GM23338 (cell line): Measurements from ENCODE around the gene AMFR. TPM values are rescaled to one million over a fixed set of nuclear protein-coding genes. Genes with fewer than 3 reads are reported as not detected.

Experiments
- ATAC-seq: fragments of 200-7000 bp; cut with Tn5 transposase; 3 replicates; pipeline ENCODE4 v1.9.1; 2020
- DNase-seq: peaks from one replicate; pipeline ENCODE4 v3.0.0-alpha.2; 2015; ENCODE audit warnings: low spot score
- H2AFZ ChIP-seq: fragments of 200-600 bp; sonication (generic); 2 replicates; pipeline ENCODE4 v1.8.0; 2016; ENCODE audit warnings: antibody characterized with exemption, mild to moderate bottlenecking, moderate library complexity
- H3F3A ChIP-seq: fragments of 200-600 bp; sonication (generic); replicated peaks from 2 replicates; pipeline ENCODE4 v1.8.0; 2017; ENCODE audit warnings: antibody characterized with exemption, mixed run types, low read depth
- H3K27ac ChIP-seq: fragments of 200-600 bp; sonication (generic); 2 replicates; pipeline ENCODE4 v1.6.1; 2016; ENCODE audit warnings: low read depth
- H3K27me3 ChIP-seq: fragments of 200-600 bp; sonication (generic); 2 replicates; pipeline ENCODE4 v1.8.0; 2016; ENCODE audit warnings: mild to moderate bottlenecking, mixed run types, moderate library complexity; ENCODE audit not compliant: insufficient read depth
- H3K36me3 ChIP-seq: fragments of 200-600 bp; sonication (generic); 2 replicates; pipeline ENCODE4 v1.8.0; 2016; ENCODE audit warnings: mild to moderate bottlenecking; ENCODE audit not compliant: insufficient read depth
- H3K4me1 ChIP-seq: fragments of 200-600 bp; sonication (generic); 2 replicates; pipeline ENCODE4 v1.8.0; 2016; ENCODE audit warnings: mild to moderate bottlenecking, moderate library complexity; ENCODE audit not compliant: insufficient read depth
- H3K4me2 ChIP-seq: fragments of 200-600 bp; sonication (generic); 2 replicates; pipeline ENCODE4 v1.7.1; 2017; ENCODE audit warnings: mixed run types
- H3K4me3 ChIP-seq: fragments of 200-600 bp; sonication (generic); 2 replicates; pipeline ENCODE4 v1.6.1; 2016; ENCODE audit warnings: mixed run types
- H3K79me2 ChIP-seq: fragments of 200-600 bp; sonication (generic); replicated peaks from 2 replicates; pipeline ENCODE4 v1.8.0; 2017; ENCODE audit warnings: mild to moderate bottlenecking; ENCODE audit not compliant: insufficient read depth
- H3K9me2 ChIP-seq: fragments of 200-600 bp; sonication (generic); 2 replicates; pipeline ENCODE4 v1.8.0; 2017; ENCODE audit not compliant: insufficient read depth
- H4K20me1 ChIP-seq: fragments of 200-600 bp; sonication (generic); replicated peaks from 2 replicates; pipeline ENCODE4 v1.8.0; 2017; ENCODE audit warnings: mild to moderate bottlenecking; ENCODE audit not compliant: insufficient read depth
- H3K27ac Mint-ChIP-seq: 2 replicates; pipeline ENCODE4 v1.8.0; 2020; ENCODE audit warnings: inconsistent platforms, mild to moderate bottlenecking, moderate library complexity, mixed read lengths
- H3K27me3 Mint-ChIP-seq: 3 replicates; pipeline ENCODE4 v1.8.0; 2022; ENCODE audit warnings: low read depth, mild to moderate bottlenecking, moderate library complexity, mixed read lengths, inconsistent platforms; ENCODE audit not compliant: insufficient read depth, poor library complexity
- H3K36me3 Mint-ChIP-seq: 3 replicates; pipeline ENCODE4 v1.8.0; 2021; ENCODE audit warnings: low read depth, mild to moderate bottlenecking, inconsistent platforms, moderate library complexity, mixed read lengths
- H3K4me1 Mint-ChIP-seq: 3 replicates; pipeline ENCODE4 v1.8.0; 2020; ENCODE audit warnings: mild to moderate bottlenecking, inconsistent platforms, mixed read lengths
- H3K4me3 Mint-ChIP-seq: 3 replicates; pipeline ENCODE4 v1.8.0; 2021; ENCODE audit warnings: moderate library complexity, mild to moderate bottlenecking, inconsistent platforms, mixed read lengths
- H3K9me3 Mint-ChIP-seq: 3 replicates; pipeline ENCODE4 v1.8.0; 2020; ENCODE audit warnings: moderate library complexity, mild to moderate bottlenecking, inconsistent platforms, mixed read lengths
- CREB1 ChIP-seq: fragments of 250-450 bp; sonication (Bioruptor Pico); IDR thresholded peaks from 2 replicates; pipeline ENCODE4 v1.5.0; 2020; ENCODE audit warnings: low read depth, mild to moderate bottlenecking, moderate library complexity
- EZH2phosphoT487 ChIP-seq: fragments of 200-600 bp; sonication (generic); IDR thresholded peaks from one replicate; pipeline ENCODE4 v1.8.1; 2018; ENCODE audit warnings: antibody characterized with exemption; ENCODE audit not compliant: unreplicated experiment
- NANOG ChIP-seq: IDR thresholded peaks from 2 replicates; pipeline ENCODE4 v1.6.1; 2016; ENCODE audit warnings: antibody characterized with exemption, borderline replicate concordance
- POLR2AphosphoS5 ChIP-seq: IDR thresholded peaks from 2 replicates; pipeline ENCODE4 v1.6.1; 2016; ENCODE audit warnings: antibody characterized with exemption, low read depth
- STAT1 ChIP-seq: IDR thresholded peaks from one replicate; pipeline ENCODE4 v1.6.1; 2016; ENCODE audit warnings: antibody characterized with exemption; ENCODE audit not compliant: unreplicated experiment
- polyA plus RNA-seq: library from polyadenylated mRNA; unstranded; fragments of >200 nt; fragmentation: Nextera tagmentation; extraction: Ambion mirVana; gene quantifications from 2 replicates; pipeline ENCODE4 v1.2.1, GENCODE V29; 2016
- total RNA-seq: library from RNA; depleted of rRNA; stranded (reverse); fragments of >200 nt; shearing (Covaris generic); gene quantifications from 2 replicates; pipeline ENCODE4 v1.2.3, GENCODE V29; 2014
- TF ChIP-seq, protein P1 (sequence below): IDR thresholded peaks from 2 replicates; pipeline ENCODE4 v1.6.1; 2016; ENCODE audit warnings: antibody characterized with exemption
- TF ChIP-seq, protein P2 (sequence below): IDR thresholded peaks from one replicate; pipeline ENCODE4 v1.6.1; 2018; ENCODE audit warnings: antibody characterized with exemption; ENCODE audit not compliant: unreplicated experiment

Gene AMFR
- total and polyA plus RNA-seq, 2 experiments from 2014 or later: 9.0 to 41.1 TPM

DNA sequence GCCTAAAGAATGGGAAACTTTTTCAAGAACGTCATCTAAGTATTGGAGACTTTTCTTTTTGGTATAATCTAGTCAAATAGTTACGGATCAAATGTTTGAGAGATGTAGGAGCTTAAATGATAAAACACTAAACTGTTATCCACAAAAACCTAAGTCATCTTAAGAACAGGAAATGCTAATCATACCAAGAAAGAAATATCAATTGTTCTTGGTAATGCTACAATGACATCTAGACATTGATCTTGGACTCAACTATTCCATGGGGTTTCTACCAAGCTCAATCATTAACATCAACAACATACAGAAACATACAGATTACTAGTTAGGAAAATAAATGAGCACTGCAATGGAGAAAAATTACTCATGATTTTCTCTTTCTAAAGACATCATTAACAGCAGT, 21.9 kb upstream of the AMFR start:
- peaks cover 19% of the 10 kb centered on the region for H3K36me3 ChIP-seq
- peaks cover 22% of the 10 kb centered on the region for H3K4me1 Mint-ChIP-seq
- no peaks in the 10 kb centered on the region for H3K27me3 Mint-ChIP-seq
- no peaks in the 10 kb centered on the region for H3K9me2 ChIP-seq
- no peak overlapping the region for H3K27ac ChIP-seq
- H3K9me3 Mint-ChIP-seq: no peaks in the 10 kb centered on the region
- DNase-seq (no peak), ATAC-seq (no peak)
- H3K4me1 ChIP-seq: peaks cover 15% of the 10 kb centered on the region; the same call in 1 of the 2 replicates
- H3K4me2 ChIP-seq: no peak overlapping the region
- H4K20me1 ChIP-seq: peaks cover 52% of the 10 kb centered on the region
- no peak overlapping the region for H3K4me3 ChIP-seq
- H3K27me3 ChIP-seq: no peaks in the 10 kb centered on the region
- peaks cover 92% of the 10 kb centered on the region for H3K79me2 ChIP-seq
- H2AFZ ChIP-seq: no peak overlapping the region
- H3K36me3 Mint-ChIP-seq: peaks cover 35% of the 10 kb centered on the region
- no peaks in the 10 kb centered on the region for H3F3A ChIP-seq
- TF ChIP-seq POLR2AphosphoS5: no peak
- TF ChIP-seq, protein P1, sequence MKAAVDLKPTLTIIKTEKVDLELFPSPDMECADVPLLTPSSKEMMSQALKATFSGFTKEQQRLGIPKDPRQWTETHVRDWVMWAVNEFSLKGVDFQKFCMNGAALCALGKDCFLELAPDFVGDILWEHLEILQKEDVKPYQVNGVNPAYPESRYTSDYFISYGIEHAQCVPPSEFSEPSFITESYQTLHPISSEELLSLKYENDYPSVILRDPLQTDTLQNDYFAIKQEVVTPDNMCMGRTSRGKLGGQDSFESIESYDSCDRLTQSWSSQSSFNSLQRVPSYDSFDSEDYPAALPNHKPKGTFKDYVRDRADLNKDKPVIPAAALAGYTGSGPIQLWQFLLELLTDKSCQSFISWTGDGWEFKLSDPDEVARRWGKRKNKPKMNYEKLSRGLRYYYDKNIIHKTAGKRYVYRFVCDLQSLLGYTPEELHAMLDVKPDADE: no peak
- no peak for TF ChIP-seq NANOG
- TF ChIP-seq, protein P2, sequence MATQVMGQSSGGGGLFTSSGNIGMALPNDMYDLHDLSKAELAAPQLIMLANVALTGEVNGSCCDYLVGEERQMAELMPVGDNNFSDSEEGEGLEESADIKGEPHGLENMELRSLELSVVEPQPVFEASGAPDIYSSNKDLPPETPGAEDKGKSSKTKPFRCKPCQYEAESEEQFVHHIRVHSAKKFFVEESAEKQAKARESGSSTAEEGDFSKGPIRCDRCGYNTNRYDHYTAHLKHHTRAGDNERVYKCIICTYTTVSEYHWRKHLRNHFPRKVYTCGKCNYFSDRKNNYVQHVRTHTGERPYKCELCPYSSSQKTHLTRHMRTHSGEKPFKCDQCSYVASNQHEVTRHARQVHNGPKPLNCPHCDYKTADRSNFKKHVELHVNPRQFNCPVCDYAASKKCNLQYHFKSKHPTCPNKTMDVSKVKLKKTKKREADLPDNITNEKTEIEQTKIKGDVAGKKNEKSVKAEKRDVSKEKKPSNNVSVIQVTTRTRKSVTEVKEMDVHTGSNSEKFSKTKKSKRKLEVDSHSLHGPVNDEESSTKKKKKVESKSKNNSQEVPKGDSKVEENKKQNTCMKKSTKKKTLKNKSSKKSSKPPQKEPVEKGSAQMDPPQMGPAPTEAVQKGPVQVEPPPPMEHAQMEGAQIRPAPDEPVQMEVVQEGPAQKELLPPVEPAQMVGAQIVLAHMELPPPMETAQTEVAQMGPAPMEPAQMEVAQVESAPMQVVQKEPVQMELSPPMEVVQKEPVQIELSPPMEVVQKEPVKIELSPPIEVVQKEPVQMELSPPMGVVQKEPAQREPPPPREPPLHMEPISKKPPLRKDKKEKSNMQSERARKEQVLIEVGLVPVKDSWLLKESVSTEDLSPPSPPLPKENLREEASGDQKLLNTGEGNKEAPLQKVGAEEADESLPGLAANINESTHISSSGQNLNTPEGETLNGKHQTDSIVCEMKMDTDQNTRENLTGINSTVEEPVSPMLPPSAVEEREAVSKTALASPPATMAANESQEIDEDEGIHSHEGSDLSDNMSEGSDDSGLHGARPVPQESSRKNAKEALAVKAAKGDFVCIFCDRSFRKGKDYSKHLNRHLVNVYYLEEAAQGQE: no peak
- no peak for TF ChIP-seq EZH2phosphoT487
- TF ChIP-seq CREB1 (CRISPR knock-in tag): no peak
- no peak overlapping the region for H3K4me3 Mint-ChIP-seq
- no peak overlapping the region for H3K27ac Mint-ChIP-seq

DNA sequence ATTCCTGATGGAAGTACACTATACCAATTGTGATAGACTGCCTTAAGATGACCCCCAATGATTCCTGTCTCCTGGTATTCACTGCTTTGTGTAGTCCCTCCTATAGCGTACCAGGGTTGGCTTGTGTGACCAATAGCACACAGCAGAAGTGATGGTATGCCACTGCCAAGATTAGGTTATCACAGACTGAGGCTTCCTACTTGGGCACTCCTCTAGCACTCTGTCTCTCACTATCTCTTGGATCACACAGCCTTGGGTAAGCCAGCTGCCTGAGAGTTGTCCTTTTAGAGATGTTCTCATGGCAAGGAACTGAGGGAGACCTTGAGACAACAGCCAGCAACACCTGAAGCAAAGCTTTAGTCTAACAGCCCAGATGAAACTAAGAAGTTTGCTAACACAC, 12.7 kb upstream of the AMFR start:
- Histone ChIP-seq H3K4me3 (no peak overlapping the region), H3K4me1 (no peaks in the 10 kb centered on the region), H3K79me2 (peaks cover 40% of the 10 kb centered on the region), H4K20me1 (peaks cover 23% of the 10 kb centered on the region), H3K9me2 (no peaks in the 10 kb centered on the region), H2AFZ (no peak overlapping the region), H3K27ac (no peak overlapping the region), H3K27me3 (no peaks in the 10 kb centered on the region), H3F3A (no peaks in the 10 kb centered on the region), H3K4me2 (no peak overlapping the region), H3K36me3 (peaks cover 35% of the 10 kb centered on the region)
- Mint-ChIP-seq H3K27me3 (no peaks in the 10 kb centered on the region), H3K27ac (no peak overlapping the region), H3K4me1 (no peaks in the 10 kb centered on the region), H3K36me3 (peaks cover 71% of the 10 kb centered on the region), H3K9me3 (no peaks in the 10 kb centered on the region), H3K4me3 (no peak overlapping the region)
- TF ChIP-seq STAT1: no peak
- TF ChIP-seq NANOG: no peak
- no peak for TF ChIP-seq POLR2AphosphoS5
- no peak for TF ChIP-seq EZH2phosphoT487
- TF ChIP-seq, protein P1: no peak
- no peak for DNase-seq
- ATAC-seq: no peak
